GM21367 (cell line): Measurements from ENCODE around the gene CCDC158.
"Not testable (repeated sequence)": the region's sequence is repeated elsewhere in the genome, so short reads cannot be mapped to it uniquely, and the experiment has no call there.

Experiments used
- ATAC-seq: cut with Tn5 transposase; IDR thresholded peaks from one replicate; pipeline ENCODE4 v1.9.1; 2021; ENCODE audit not compliant: unreplicated experiment

The CCDC158 gene

DNA sequence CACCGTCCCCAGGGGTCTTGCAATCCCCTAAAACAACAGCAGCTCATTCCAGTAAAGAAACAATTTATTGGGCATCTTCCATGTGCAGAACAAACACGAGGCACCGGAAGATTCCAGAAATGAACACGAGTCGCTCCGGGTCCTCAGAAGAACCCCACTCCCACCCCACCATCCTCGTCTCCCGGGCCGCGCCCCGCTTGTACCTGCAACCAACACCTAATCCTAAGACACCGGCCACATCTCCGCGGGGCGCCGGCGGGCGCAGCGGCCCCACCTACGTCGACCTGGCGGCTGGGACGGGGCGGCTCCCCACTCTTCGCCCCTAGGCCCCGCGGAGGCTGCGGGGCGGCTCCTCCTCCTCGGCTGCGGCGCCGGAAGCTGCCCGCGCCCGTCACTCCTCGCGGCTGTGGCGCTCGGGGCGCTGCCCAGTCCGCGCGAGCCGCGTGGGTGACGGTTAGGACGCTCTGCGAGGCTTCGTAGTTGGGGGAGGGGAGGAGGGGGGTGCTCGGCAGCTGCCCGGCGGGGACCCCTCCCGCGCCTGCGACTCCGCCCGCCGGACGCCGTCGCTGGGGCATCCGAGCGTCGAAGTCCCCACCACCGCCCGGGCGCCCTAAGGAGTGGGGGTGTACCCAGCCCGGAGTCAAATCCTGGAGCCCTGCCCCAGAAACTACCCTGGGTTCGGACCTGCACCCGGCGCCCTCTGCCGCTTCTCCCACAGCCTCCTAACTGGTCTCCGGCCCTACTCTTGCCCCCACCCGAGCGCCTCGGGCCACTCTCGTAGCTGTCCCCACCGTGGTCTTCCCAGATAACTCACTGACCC is at the start of gene CCDC158:
Gene CCDC158, minus strand, starts transcription at position 380 of the 820 bp plus-strand sequence. CDS start 17,934 bp downstream, outside the sequence.
- no peak for ATAC-seq

DNA sequence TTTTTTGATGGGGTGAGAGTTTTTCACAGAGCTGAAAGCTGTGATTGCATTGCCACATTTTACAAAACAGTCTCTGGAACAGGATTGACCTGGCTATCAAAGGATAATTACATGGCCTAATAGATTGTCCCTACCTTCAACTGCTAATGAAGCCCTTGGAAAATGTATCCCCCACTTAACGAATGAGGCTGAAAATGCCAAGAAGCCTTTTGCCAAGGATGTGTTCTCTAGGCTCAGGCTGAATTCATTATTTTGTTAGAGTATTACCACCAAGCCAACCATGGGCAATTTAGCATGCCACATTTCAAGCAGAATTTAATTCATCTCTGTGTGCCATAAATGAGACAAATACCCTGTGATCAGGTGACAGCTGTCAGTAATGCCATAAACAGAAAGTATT is 49.6 kb upstream of the CCDC158 start:
- no peak for ATAC-seq

DNA sequence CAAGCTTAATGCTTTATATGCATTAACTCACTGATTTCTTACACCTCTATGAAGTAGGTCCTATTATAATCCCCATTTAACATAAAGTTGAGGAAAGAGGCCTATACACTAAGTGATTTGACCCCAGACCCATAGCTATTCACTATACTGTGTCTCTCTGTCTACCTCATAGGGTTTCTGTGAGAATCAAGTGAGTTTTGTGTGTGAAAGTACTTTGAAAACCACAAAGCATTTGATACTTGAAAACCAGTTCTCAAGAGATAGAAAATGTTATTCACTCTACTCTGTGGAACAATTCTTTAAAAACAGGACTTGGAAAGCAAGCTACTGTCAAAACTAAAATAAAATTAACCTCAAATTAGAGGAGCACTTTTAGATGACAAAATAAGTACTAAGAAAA is 49.1 kb upstream of the CCDC158 start:
- no peak for ATAC-seq

- no peak for ATAC-seq
Observed at GRCh38 chr4:76463568-76463967, 42.6 kb upstream of the CCDC158 start.

DNA sequence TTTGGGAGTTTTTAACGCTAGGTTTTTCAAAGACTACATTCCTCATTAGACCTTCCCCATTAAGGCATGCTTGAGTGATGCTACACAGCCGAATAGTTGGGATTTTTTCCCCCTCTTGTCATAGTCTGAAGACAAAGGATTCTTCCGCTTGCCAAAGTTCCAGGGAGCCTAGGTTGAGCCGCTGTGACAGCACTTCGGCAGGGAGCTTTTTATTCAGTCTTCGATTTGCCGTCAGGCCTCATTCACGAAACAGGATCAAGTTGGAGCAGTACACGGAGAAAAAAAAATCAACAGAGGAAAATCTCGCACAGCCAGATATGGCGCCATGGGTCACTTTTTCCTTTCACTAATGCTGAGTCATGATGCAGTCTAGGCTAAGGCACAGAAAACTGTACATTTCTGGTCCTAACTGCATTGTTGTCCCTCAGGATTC is 38.4 kb upstream of the CCDC158 start:
- ATAC-seq = no peak

- ATAC-seq = no peak
Observed at GRCh38 chr4:76458825-76459224, 37.9 kb upstream of the CCDC158 start.

DNA sequence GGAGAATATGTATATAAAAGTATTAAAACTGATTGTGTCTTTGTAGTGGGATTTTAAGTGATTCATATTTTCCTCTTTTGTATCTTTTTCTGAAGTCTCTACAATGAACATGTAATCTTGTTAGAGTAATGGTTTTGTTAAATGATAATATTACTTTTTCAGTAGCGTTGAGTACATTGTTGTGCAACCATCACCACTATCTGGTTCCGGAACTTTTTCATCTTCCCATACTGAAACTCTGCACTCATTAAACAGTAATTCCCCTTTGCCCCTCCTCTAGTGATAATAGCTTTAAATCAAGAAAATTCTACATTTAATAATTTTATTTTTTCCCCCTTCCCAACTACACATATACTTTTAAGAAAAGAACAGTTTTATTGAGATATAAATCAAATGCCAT is 37.4 kb upstream of the CCDC158 start:
- no peak for ATAC-seq

- ATAC-seq = no peak
Observed at GRCh38 chr4:76457885-76458284, 36.9 kb upstream of the CCDC158 start.

DNA sequence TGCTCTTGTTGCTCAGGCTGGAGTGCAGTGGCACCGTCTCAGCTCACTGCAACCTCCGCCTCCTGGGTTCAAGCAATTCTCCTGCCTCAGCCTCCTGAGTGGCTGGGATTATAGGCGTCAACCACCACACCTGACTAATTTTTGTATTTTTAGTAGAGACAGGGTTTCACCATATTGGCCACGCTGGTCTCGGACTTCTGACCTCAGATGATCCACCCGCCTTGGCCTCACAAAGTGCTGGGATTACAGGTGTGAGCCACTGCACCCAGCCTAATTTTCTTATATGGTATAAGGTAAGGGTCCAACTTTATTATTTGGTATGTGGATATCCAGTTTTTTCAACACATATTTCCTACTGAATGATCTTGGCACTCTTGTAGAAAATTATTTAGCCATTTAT is 33.1 kb upstream of the CCDC158 start:
- ATAC-seq = not testable (repeated sequence)

GRCh38 chr4:76453232-76453631 is 32.3 kb upstream of the CCDC158 start:
- ATAC-seq = no peak

- no peak for ATAC-seq
Observed at GRCh38 chr4:76449833-76450232, 28.9 kb upstream of the CCDC158 start.

GRCh38 chr4:76449362-76449767 is 28.4 kb upstream of the CCDC158 start:
- ATAC-seq = no peak

DNA sequence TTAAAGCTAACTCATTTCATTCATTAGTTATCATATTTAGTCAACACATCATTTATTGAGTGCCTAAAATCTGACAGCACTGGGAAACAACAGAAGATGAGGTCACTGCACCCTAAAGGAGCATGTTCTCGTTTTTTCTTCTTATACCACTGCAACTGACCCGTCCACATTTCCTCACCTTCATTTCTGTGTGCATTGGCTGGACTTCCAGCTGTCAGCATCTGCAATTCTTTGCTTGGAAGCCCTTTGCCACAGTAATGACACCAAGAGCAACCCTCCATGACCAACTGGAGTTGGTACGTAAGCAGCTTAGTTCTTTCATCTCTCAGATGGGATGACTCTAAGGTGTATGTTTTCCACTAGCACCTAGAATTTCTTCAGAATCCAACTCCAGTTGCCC is 27.3 kb upstream of the CCDC158 start:
- ATAC-seq = no peak

DNA sequence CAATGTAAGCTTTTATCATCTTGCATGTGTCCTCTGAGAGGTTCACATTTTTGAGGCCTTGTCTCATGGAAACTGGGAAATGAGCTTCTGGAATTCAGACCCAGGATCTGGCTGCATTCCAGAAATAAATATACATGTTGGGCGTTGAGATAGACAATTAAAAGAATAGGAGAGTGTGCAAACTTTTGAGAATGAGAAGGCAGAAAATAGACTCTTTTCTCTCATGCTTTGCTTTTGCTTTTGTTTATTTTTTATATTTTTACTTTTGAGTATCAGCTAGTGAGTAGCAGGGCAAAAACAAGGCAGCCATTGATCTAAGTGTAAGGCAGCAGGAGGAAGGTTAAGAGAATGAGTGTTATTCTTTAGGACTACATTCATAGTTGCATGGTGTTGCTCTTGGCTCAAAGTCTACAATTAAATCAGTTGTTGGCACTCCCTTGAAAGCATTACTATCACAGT is 26.5 kb upstream of the CCDC158 start:
- no peak for ATAC-seq

- ATAC-seq = no peak
Observed at GRCh38 chr4:76445911-76446310, 25.0 kb upstream of the CCDC158 start.

DNA sequence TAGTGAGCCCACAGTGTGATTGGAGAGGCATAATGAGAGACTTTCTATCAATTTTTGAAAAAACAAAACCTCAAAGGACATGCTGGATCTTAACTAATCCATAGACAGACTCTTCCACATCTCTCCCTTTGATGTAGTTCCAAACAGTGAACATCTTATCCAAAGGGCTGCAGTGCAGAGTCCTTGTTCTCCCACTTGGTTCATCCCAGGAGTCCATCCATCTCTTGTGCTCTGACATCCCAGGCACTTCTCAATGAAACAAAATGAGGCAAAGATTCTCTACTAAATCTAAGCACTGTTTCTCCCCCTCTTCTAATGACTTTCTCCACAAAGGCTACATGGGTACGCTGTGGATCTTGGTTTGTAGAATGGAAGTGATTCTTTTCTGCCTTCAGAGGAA is 22.4 kb upstream of the CCDC158 start:
- no peak for ATAC-seq

GRCh38 chr4:76442807-76443206 is 21.9 kb upstream of the CCDC158 start:
- ATAC-seq = no peak

- ATAC-seq = no peak
Observed at GRCh38 chr4:76441881-76442280, 20.9 kb upstream of the CCDC158 start.

DNA sequence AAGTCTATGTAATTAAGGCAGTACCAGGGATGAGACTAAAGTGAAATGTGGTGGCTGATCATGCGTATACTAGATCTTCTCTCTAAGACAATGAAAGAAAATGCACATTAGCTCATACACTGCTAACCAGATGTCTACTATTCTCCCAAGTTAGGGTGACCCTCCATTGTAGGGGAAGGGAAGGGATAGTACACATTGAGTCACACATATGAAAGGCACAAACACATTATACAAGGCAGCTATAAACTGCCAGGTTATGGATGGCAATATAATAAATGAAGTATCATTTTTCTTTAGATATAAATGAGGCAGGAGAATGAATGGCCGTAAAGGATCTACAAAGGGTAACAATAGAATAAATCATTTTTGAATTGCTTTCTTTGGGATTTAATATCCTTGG is 18.6 kb upstream of the CCDC158 start:
- ATAC-seq = no peak

DNA sequence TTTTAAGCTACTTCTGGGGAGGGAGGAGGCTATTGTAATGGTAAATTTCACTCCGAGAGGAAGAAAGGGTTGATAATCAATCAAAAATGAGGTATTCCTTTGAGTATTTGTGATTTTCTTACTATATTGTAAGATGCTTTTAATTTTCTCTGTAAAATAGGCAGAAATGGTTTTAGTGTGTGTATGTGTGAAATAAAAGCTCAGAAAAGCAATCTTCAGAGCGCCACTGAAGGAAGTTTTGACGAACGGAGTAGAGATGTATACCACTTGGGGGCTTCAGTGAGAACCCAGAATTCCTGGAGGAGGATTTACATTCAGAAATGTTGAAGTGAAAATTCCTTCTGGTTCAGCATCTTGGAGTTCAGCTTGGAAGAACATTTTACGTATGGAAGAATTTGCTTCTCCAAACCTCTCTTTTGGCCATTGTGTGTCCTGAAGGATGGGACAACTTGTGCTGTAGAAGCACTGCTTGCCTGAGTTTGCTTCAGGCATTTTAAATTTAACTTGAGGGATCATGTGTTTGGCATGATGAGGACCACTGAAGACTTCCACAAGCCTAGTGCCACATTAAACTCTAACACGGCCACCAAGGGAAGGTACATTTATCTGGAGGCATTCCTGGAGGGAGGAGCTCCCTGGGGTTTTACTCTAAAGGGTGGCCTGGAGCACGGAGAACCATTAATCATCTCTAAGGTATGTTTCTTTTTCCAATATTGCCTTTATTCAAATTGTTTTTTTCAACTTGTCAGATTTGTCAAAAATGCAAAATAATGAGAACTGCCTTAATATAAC is 14.8 kb upstream of the CCDC158 start:
- ATAC-seq = no peak

DNA sequence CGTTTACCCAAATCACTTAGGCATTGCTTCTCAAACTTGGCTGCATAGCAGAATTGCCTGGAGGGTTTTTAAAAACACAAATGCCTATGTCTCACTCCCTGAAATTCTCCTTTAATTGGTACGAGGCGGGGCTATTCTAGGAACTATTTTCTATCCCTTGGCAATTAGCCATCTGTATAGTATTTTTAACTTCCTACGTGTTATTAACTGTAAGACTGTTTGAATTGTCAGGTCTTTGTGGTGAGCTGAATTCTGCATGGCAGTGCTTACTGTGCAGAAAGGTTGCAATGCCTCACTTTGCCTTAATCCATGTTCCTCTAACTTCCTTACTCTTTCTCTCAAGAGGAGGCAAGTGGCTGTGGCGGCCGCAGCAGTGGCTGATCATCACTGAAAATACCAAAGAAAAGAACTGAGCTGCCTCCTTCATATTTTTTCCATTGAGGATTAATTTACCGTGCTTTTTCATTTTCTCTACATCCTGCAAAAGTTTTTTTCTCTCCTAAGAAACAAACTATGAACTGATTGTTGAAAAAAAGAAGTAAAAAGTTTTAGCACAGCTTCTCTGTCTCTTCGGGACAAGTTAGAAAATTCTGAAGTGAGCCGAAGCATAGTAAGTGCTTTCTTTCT is 14.1 kb upstream of the CCDC158 start, which contains the start of gene SHROOM3:
Gene SHROOM3, plus strand, starts transcription at position 329 of the 627 bp plus-strand sequence. CDS start 824 bp downstream, outside the sequence.
- ATAC-seq = no peak
